HG03521 (cell line): ENCODE measurements around the gene GPR21.

ENCODE experiments used
- ATAC-seq: cut with Tn5 transposase; IDR thresholded peaks from one replicate; pipeline ENCODE4 v1.9.1; 2021; ENCODE audit warnings: mild to moderate bottlenecking, moderate library complexity; ENCODE audit not compliant: unreplicated experiment

GPR21 gene

GRCh38 chr9:123033352-123033751 is at the start of gene GPR21:
Gene GPR21, plus strand, starts transcription at chr9:123033667. Its CDS starts 900 bp downstream, at chr9:123034567.
- ATAC-seq, result no peak

GRCh38 chr9:122986010-122986409 is 47.5 kb upstream of the GPR21 start:
- no peak for ATAC-seq

GRCh38 chr9:122988141-122988540 is 45.3 kb upstream of the GPR21 start:
- ATAC-seq, result no peak

- peak; percentile 64 for ATAC-seq
Observed at GRCh38 chr9:122988920-122989621, 44.4 kb upstream of the GPR21 start.

- ATAC-seq, result no peak
Observed at GRCh38 chr9:122991370-122991830, 42.1 kb upstream of the GPR21 start.

GRCh38 chr9:122996586-122996985 is 36.9 kb upstream of the GPR21 start:
- ATAC-seq, result no peak

GRCh38 chr9:122998448-122998847 is 35.0 kb upstream of the GPR21 start:
- no peak for ATAC-seq

- no peak for ATAC-seq
Observed at GRCh38 chr9:123000371-123001068, 32.9 kb upstream of the GPR21 start.

GRCh38 chr9:123002754-123003153 is 30.7 kb upstream of the GPR21 start:
- ATAC-seq, result no peak

- ATAC-seq, result no peak
Observed at GRCh38 chr9:123003466-123003865, 30.0 kb upstream of the GPR21 start.

GRCh38 chr9:123005964-123006363 is 27.5 kb upstream of the GPR21 start:
- ATAC-seq, result no peak

GRCh38 chr9:123007269-123007668 is 26.2 kb upstream of the GPR21 start:
- ATAC-seq, result no peak

GRCh38 chr9:123008909-123009308 is 24.6 kb upstream of the GPR21 start:
- ATAC-seq, result no peak

GRCh38 chr9:123011380-123011779 is 22.1 kb upstream of the GPR21 start:
- no peak for ATAC-seq

GRCh38 chr9:123011878-123012528 is 21.5 kb upstream of the GPR21 start:
- no peak for ATAC-seq

- no peak for ATAC-seq
Observed at GRCh38 chr9:123016631-123017030, 16.8 kb upstream of the GPR21 start.

GRCh38 chr9:123020796-123021195 is 12.7 kb upstream of the GPR21 start:
- no peak for ATAC-seq

GRCh38 chr9:123026425-123026824 is 7.0 kb upstream of the GPR21 start:
- no peak for ATAC-seq

GRCh38 chr9:123027517-123027916 is 6.0 kb upstream of the GPR21 start:
- no peak for ATAC-seq

GRCh38 chr9:123028136-123028535 is 5.3 kb upstream of the GPR21 start:
- no peak for ATAC-seq

- no peak for ATAC-seq
Observed at GRCh38 chr9:123028973-123029372, 4.5 kb upstream of the GPR21 start.

GRCh38 chr9:123031963-123032362 is 1.5 kb upstream of the GPR21 start:
- no peak for ATAC-seq
